SH-SY5Y (cell line): ENCODE data around the gene HOXA7.

ENCODE experiments used
- GATA2 ChIP-seq: IDR thresholded peaks from 2 replicates; pipeline ENCODE4 v1.6.1; 2011; ENCODE audit warnings: mild to moderate bottlenecking, low read depth, low read length
- GATA3 ChIP-seq: IDR thresholded peaks from 2 replicates; pipeline ENCODE4 v1.6.1; 2011; ENCODE audit warnings: low read depth, mild to moderate bottlenecking, low read length, moderate library complexity

DNA sequence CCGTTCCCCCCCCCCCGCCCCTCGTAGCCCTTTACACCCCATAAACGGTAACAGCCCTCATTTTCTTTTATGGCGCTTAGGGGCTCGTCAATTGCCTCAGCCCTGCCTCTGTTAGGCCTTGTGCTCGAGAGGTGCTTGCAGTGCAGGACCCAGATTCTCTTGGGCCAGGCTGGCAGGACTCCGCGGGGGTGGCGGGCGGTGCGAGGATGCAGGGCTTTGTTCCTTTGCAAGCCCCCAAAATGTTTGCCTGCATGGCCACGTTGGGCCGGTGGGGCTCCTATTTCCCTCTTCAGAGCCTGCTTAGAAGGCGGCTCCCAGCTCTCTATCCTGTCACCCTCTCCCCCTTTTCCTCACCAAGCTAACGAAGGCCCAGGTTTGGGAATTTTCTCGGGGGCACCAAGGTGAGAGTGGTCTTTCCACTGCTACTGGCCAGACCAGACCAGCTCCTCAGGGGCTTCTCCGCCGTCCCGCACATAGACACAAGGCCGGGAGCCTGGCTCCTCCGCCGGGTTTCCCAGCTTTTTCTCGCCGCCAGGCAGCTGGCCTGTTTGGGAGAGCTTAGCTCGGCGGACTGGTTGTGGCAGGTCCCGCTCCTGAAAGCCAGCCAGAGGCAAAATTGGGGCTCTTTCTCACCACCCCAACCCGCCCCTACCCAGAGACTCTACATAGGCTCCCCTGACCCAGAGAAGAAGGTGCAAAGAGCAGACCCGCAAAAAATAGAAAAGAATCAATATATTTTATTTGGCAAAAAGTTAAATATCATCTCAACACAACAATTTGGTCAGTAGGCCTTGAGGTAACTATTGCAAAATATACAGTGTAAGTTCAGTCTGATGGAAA lies 5.5 kb upstream of the HOXA7 start:
- TF ChIP-seq GATA2 (no peak), GATA3 (no peak)
